PC-9 (cell line): ENCODE measurements around the gene GTF3C2.

Experiments
- CTCF ChIP-seq: fragments of 200-600 bp; sonication (generic); conservative IDR thresholded peaks from 2 replicates; pipeline ENCODE4 v1.6.1; 2017; ENCODE audit warnings: mixed run types, antibody characterized with exemption, mild to moderate bottlenecking, moderate library complexity
- EZH2 ChIP-seq: fragments of 200-600 bp; sonication (generic); IDR thresholded peaks from 2 replicates; pipeline ENCODE4 v1.8.0; 2017; ENCODE audit warnings: antibody characterized with exemption, low read depth

- TF ChIP-seq CTCF, result no peak
- no peak for TF ChIP-seq EZH2
Observed at GRCh38 chr2:27291865-27292264, 64.7 kb downstream of the GTF3C2 start.
